CD4-positive, alpha-beta T cell treated with Interleukin-4 for 1 hour (primary cell): ENCODE measurements around the gene CXCL5.
"Not testable (repeated sequence)": the region's sequence is repeated elsewhere in the genome, so short reads cannot be mapped to it uniquely, and the experiment has no call there.

Experiments
- DNase-seq, 2 donors: peaks; one replicate each; pipeline ENCODE4 v3.0.0-alpha.2; 2020 to 2022

Gene CXCL5

DNA sequence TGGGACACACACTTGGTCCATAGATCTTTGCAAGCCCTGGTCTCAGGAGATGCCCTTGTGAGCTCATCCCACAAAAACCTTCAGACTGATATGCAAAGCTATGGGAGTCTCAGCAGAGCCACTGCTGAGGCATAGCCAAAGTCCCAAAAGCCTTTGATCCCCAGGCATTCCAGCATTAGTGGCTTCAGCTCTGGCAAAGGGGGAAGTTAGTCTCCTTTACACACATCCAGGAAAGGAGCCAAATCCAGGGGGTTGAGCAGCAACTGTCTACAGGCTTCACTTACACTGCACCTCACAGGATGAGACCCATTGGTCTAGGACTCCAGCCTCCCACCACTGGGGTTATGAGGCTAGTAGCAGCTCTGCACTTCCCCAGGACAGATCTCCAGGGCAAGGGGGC lies 30.6 kb downstream of the CXCL5 start:
- DNase-seq, result no peak

DNA sequence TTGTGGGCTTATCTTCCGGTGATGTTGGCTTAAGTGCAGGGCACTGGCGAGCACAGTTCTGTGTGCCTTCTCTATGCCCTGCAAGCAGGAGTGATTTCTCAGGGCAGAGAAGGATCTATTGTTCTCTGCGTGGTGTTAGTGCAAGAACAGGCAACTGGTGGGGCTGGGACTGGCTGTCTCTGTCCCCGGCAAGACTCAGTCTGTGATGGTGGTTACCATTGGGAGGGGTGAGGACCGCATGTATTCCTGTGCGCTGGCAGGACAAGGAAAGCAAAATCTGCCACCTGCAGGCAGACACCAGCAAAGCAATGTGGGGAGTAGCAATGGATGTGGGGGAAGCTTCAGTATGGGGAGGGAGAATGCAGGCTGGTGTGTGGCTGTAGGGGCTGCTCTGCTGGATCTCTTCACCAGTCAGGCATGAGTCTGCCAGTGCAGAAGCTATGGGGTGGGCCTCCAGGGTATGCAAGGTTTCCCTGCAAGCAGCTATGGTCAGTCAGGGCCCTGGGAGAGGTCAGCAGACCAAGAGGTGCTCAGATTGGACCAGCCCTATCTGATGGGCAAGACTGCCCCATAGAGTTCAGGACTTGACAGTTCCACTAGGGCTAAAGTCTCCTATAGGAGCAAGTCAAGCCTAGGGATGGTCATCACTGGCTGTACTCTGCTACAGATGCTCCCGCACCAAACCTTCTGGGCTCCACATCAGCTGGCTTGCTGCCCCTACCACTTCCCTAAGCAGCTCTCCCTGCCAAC lies 33.4 kb downstream of the CXCL5 start:
- DNase-seq, result no peak

DNA sequence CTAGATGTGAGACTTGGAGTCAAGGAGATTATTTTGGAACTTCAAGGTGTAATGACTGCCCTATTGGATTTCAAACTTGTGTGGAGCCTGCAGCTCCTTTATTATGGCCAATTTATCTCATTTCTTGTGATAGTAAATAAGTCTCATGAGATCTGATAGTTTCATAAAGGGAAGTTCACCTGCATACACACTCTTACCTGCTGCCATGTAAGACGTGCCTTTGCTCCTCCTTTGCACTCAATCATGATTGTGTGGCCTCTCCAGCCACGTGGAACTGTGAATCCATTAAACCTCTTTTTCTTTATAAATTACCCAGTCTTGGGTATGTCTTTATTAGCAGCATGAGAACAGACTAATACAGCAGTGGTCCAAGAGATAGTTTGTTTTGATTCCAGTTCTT lies 35.8 kb downstream of the CXCL5 start:
- DNase-seq, result no peak

DNA sequence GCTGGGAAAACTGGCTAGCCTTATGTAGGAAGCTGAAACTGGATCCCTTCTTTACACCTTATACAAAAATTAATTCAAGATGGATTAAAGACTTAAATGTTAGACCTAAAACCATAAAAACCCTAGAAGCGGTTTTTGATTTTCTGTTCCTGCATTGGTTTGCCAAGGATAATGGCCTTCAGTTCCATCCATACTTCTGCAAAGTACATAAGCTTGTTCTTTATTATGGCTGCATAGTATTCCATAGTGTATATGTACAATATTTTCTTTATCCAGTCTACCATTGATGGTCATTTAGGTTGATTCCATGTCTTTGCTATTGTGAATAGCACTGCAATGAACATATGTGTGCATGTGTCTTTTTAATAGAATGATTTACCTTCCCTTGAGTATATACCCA lies 39.4 kb downstream of the CXCL5 start:
- DNase-seq, result not testable (repeated sequence)

DNA sequence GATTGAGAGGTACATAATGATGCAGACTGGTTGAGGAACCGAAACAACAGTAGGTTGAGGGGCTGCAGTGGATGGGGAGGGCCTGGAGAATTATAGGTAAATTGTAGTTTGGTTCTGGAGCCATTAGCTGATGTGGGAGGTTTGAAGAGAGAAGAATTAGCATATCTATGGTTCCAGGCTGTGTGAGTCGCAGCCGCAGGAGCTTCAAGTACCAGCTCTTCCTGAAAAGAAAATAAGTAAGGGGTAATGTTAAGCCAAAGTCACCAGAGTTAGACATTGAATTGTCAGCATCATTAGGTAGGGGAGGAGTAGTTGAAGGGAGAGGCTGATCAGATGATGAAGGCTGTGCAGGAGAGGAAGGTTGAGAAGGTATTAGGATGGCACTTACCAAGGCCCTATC lies 46.1 kb downstream of the CXCL5 start:
- DNase-seq, result no peak

DNA sequence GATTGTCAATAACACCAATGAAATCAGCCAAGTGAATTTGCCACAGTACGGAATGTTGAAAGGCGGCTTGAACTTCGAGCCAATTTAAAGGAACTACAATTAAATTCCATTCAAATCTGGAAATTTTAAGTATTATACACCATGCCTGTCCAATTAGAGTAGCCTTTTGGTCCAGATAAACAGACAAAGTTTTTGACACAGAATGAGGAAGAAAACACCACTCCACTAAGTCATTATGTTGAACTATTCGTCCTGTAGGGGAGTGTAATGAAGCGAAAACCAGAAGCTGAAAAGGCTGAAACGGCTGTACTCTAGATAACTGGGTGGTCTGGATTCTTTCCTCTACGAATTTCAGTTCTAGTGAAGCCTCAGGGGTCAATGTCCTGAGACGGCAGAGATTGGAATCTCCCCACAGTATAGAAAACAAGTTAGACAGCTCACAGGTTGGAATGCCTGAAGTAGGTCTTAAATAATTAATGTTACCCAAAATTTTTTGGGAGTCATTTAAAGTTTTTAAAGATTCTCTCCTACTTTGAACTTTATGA lies 48.0 kb downstream of the CXCL5 start:
- DNase-seq, result not testable (repeated sequence)

DNA sequence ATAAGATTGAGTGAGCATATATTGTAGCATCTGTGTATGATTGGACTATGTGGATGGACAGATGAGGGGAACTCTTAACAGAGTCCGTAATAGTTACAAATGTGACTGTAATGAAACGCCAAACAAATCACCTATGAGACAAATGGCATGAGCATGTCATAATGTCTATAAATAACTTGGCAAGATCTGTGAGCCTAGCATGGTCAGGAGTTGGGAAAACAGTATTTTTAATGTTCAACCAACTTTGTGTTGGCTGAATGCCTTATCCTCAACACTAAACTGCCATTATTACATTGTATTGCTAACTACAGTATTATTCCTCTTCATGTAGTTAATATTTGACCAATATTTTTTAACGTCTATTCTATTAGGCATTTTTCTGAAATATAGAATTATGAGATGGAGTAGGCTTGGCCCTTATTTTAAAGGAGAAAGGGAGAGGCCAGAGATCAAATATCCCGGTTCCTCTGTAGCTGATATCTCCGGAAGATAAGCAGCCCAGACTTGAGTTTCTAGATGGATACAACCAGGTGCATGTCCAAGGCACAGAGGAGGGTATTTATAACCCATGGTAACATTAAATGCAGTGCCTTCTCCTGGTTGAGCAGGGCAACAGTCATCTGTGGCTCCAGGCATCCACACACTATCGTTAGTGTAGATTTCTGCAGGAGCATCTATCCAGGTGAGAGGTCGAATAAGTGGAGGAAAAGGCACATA lies 49.3 kb downstream of the CXCL5 start:
- no peak for DNase-seq

DNA sequence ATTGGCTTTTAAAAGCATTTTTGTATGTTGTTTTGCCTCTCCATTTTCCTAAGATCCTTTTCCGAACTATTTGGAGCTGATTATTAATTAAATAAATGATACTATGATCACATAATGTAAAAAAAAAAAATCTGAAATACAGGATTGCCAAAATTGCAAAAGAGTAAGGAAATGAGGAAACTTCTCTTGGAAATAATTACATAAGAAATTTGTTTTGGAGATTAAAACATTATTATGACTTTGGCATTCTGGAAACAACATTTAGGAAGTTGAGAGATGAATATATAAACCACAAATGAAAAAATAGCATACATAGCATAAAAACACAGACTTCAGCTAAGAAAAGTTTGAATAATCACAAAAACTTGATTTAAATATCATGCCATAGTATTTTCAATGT lies 50.2 kb downstream of the CXCL5 start:
- DNase-seq, result no peak

DNA sequence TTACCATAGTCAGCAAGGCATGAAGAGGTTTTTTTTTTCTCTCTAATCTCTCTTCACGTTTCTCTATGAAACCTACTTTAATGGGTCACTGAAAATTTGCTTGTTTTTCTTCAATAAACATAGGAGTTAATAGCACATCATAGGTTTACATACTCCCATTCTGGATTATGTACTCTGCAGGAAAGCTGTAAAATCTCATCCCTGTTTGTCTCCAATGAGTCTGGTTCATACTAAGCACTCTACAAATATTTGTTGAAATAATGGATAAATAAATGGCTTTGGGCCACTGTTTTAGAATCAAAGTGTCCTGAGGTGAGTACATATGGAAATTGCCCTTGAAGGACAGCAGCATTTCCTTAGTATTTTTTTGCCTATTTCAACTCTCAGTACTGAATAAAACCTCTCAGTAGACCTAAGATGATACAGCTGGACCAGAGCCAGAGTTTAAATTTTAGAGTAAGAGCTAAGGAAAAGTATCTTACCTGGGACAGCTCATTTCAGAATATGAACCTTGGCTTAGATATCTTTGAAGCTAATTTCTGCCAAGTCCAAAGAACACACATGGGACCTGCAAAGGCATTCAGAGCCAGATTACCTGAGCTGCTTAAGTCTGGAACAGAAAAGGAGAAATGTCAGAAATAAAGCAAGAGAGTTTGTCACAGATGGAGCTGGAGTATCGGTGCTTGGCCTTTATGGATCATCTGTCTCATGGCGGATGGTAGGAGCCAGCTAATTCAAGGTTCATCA lies 51.1 kb downstream of the CXCL5 start:
- DNase-seq, result no peak

DNA sequence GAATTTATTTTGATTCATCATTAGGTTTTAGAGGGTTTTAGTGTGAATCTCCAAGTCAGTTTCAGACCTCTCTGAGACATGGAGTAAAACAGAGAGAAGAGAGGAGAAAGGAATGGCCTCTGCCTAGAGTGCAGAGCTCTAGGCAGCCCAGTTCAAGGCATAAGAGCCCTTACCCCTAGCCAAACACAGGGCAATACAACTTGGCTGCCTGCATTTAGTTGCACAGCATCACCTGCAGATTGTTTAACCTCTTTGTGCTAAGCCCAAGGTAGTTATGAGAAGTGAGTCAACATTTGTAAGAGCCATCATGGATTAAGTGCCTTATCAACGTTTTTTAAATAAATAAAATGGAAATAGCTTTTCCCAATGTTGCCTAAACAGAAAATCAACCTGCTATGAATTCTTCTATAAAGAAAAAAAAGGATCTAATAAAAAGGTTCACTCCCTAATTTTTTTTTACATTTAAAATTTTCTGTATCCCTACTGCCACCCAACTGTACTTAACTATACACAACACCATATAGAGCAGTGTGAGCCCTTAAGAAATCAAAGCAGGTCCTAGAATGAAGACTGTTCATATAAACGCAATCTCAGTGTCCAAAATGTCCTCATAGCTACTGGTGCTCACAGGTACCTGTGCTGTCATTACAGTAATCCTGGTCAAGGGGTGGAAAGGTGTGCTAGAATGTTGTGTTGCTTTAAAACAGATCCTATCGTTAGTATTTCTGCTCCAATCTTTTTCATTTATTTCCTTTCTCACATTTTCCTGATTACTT lies 52.6 kb downstream of the CXCL5 start:
- DNase-seq, result no peak
